Activated CD4-positive, alpha-beta T cell treated with anti-CD3 and anti-CD28 coated beads, Interleukin-2, amount 50 U/mL, for 24 hours (primary cell): Measurements from ENCODE around the gene SNHG17.
"Not testable (repeated sequence)": the region's sequence is repeated elsewhere in the genome, so short reads cannot be mapped to it uniquely, and the experiment has no call there.

ENCODE experiments used
- DNase-seq, 2 donors: peaks; one replicate each; pipeline ENCODE4 v3.0.0-alpha.2; 2020; ENCODE audit warnings: low read depth in 1 of 2, low spot score in 1 of 2

The SNHG17 gene

DNA sequence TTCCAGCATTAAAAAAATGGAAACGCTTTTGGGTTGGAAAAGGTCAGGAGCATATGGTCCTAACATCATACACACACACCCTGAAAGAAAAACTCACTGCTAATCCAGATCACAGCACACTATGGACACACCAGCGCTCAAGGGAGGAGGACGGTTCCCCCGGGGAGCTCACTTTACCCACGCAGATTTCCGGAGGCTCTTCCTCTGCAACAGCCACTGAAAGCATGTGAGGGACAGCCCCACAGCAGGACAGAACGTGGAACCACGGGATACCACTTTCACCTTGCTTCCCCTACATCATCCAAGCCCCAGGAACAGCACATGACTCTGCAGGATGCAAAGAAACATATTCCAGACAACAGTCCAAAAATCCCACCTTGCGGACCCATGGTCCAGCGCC is 13.2 kb downstream of the SNHG17 start:
- no peak for DNase-seq

DNA sequence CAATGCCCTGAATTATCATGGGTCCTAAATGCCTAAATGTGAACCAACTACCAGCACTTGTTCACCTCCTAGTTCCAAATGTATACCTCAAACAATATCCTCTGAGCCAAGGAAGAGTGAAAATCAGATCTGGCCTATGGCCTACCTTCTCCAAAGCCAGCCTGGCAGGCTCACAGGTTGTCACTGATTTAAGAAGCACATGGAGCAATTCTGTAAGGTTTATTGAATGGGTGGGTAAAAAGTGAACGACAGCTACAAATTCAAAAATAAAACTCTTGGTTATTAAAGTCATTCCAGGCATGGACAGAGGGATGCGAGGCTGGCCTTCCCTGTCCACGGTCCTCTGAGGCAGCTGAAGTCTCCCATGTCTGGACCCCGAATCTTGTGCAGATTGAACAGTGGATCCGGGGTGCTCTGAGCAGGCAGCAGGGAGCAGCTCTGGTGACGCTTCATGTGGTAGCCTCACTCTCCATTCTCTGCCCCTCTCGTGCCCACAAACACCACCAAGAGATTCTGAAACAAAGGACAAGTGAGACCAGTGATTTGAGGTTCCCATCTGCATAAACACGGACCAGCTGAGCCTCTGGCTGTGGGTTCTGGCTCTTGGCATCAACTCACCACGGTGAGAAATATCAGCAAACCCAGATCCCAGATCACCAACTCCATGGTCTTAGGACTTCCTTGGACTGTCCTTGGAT is 14.6 kb downstream of the SNHG17 start:
- DNase-seq = no peak

DNA sequence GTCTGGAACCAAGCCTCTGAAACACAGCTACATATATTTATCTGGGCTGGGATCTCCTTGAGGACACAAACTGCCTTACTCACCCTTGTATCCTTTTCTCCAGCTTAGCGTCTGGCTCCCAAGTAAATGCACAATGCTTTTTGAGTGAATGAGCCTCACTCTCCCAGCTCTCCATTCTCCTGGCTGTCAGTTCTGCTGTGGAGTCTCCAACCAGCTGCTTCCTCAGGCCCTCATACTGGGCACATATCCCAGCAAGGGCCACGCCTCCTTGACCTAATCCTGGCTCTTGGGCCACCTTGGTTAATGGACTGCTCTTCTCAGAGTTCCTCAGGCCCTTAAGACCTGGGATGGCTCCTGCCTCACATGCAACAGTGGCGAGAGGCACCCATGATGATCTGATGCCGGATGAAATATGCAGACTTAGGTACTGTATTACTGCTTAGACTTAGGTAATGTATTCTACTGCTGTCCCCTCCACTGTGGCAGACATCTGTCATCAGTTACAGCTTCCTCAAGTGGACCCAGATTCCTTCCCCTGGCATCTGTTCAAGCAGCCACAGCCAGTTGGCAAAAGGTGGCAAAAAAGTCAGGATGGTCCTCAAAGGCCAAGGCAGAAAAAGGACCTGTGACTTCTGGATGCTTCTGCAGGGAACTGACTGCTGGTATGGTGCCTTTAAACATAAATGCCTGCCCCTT is 16.5 kb downstream of the SNHG17 start:
- no peak for DNase-seq

DNA sequence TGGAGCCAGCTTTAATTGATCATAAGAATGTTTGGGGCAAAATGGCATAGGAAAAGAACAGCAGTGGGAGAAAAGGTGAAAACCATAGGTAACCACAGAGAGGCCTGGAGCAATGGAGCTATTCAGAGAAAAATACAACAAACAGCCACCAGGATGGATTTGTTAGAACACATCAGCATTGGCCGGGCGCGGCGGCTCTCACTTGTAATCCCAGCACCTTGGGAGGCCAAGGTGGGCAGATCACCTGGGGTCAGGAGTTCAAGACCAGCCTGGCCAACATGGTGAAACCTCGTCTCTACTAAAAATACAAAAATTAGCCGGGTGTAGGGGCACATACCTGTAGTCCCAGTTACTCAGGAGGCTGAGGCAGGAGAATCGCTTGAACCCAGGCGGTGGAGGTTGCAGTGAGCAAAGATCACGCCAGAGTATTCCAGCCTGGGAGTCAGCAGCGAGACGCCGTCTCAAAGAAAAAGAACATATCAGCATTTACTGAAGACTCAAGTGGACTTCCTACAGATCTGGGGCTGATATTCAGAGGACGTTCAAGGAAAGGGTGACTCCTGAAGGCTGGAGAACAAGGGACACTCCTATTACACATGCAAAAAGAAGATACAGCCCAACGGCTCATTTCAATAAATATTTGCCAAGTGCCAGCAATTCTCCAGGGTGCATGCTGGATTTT is 20.2 kb downstream of the SNHG17 start:
- no peak for DNase-seq

DNA sequence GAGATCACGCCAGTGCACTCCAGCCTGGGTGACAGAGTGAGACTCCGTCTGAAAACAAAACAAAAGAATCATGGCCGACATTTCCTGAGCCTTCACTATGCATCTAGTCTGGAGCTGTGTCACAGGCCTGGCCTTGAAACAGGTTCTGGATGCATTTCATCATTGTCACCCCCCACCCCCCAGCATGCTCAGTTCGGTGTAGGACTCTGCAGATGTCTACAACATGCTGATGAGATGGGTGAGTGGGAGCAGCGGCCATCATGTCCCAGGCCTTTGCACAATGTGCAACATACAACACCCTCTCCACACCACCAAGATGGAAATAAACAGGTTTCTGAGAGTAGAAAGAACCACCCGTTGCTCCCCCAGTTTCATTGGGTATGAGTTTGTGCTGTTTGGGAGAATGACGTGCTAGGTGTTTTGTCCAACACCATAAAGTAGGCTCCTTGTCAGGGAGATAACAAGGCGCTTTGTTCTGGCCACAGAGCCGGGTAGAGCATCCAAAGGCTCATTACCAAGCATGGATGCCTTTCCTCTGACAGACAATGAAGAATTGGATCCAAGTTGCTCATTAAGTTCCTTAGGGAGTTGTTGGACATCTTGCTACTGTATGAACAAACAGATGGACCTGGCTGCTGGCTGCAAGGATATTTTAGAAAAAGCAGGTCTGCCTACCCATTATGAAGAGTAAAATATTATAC is 22.1 kb downstream of the SNHG17 start:
- no peak for DNase-seq

DNA sequence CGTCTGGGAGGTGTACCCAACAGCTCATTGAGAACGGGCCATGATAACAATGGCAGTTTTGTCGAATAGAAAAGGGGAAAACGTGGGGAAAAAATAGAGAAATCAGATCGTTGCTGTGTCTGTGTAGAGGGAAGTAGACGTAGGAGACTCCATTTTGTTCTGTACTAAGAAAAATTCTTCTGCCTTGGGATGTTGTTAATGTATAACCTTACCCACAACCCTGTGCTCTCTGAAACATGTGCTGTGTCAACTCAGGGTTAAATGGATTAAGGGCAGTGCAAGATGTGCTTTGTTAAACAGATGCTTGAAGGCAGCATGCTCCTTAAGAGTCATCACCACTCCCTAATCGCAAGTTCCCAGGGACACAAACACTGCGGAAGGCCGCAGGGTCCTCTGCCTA is 27.3 kb downstream of the SNHG17 start:
- DNase-seq = not testable (repeated sequence)

DNA sequence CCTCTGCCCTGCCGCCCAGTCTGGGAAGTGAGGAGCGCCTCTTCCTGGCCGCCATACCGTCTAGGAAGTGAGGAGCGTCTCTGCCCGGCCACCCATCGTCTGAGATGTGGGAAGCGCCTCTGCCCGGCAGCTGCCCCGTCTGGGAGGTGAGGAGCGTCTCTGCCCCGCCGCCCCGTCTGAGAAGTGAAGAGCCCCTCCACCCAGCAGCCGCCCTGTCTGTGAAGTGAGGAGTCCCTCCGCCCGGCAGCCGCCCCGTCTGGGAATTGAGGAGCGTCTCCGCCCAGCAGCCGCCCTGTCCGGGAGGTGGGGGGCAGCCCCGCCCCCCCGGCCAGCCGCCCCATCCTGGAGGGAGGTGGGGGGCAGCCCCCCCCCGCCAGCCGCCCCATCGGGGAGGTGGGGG is 27.8 kb downstream of the SNHG17 start:
- no peak for DNase-seq

DNA sequence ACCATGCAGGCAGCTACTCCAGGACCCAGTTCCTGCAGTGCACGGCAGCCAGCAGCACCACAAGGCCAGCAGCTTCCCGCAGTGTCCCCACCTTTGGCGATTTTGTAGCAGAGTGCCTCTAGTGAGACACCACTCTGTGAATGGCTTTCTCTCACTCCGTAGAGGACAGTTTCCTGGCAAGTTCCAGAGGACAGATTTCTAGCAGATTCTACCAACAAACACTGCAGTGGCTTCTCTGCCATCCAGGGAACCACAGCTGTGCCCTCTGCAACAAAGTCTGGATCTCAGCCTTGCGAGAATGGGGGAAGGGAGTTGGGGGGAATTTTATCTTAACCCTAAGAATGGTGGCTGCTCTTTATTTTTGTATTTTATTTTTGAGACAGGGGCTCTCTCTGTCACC is 28.7 kb downstream of the SNHG17 start:
- no peak for DNase-seq

DNA sequence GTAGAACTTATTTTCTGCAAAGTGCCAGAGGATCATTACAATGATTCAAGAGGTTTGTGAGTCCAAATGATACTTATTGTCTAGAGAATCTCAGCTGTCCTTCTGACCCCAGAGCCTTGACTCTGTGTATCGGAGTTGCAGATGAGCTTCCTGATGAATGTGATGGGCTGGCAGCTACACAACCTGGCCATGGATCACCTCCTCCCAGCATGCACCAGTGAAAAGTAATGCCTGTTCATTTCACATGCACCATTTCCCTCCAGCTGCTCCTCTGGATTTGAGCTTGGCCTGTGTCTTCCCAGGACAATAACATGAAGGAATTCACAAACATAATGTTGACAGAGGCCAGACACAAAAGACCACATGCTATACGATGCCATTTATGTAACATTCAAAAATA is 30.0 kb downstream of the SNHG17 start:
- no peak for DNase-seq

DNA sequence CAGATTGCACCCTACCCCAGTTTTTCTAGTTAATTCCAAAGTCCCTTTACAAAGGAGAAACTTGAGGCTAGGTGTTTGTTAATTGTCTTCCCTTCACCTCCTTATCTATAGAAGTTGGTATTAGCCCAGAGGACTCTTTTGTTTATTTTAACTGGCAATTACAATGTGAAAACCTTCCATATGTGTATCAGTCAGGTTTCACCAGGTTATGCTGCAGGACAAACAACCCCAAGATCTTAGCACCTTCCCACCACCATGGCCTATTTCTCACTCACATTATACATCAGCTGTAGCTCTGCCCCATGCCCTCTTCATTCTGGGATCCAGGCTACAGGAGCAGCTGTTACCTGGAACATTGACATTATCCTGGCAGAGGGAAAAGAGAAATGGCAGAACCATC is 31.1 kb downstream of the SNHG17 start:
- no peak for DNase-seq

DNA sequence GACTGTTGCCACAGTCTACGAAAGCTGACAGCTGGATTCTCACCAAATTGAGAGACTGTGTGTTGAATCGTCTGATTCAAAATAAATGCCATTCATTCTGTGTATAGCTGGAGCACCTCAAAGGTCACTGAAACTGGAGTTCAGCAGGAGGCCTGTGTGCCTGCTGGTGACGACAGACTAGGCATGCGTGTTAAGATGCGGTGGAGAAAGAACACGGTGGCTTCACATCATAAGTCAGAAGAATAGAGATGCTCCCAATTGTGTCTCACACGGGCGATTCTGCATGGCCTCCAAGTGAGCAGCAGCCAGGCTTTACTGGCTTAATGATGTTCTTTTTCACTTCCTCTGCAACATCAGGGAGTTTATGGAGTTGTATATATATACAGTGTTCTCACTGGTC is 32.3 kb downstream of the SNHG17 start:
- no peak for DNase-seq

DNA sequence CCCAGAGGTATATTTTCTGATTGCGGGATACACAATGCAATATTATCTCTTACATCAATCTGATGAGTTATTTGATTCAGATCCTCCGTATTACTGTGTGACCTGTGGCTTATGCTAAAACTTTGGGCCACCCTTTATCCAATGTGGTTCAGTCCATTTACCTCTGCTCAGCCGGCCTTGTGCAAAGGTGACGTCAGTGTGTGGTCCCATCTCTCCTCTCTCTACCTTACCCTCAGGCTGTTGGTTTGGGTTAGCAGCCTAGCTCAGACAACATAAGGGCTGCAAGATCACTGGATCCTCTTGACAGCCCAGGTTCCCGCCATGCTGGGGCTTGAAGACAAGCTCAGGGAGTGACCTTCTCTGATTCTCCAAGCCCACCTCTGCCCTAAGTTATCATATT is 33.0 kb downstream of the SNHG17 start:
- no peak for DNase-seq

DNA sequence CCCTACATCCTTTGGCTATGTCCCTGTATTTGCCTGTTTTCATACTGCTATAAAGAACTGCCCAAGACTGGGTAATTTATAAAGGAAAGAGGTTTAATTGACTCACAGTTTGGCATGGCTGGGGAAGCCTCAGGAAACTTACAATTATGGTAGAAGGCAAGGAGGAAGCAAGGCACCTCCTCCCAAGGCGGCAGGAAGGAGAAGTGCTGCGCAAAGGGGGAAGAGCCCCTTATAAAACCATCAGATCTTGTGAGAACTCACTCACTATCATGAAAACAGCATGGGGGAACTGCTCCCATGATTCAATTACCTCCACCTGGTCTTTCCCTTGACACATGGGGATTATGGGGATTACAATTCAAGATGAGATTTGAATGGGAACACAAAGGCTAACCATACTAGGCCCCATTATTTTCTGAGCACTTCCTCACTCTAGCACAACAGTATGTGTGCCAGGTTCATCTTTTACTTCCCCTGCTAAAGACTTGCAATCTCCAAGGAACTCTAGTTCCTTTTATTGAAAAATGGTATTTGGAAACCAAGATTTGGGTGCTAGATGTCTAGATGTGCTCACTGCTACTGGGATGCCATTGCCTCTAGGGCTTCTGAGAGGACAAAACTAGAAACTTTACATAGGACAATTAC is 39.3 kb downstream of the SNHG17 start:
- DNase-seq = not testable (repeated sequence)

DNA sequence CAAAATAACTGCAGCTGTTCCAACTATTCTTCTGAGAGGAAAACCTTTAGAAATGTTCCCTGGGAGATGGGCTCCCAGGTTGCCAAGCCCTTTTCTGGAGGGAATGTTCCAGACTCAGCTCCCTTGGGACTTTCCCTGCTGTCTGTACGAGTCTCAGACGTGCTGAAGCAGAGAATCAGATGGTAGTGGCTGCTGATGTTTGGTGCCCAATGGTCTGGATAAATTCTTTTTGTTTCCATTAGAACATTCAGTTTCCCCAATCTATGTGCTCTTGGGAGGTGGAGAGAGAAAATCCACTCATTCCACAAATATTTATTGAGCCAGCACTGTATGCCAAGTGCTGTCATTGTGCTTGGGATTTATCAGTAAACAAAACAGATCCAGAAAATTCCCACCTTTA is 40.0 kb downstream of the SNHG17 start:
- DNase-seq = no peak

DNA sequence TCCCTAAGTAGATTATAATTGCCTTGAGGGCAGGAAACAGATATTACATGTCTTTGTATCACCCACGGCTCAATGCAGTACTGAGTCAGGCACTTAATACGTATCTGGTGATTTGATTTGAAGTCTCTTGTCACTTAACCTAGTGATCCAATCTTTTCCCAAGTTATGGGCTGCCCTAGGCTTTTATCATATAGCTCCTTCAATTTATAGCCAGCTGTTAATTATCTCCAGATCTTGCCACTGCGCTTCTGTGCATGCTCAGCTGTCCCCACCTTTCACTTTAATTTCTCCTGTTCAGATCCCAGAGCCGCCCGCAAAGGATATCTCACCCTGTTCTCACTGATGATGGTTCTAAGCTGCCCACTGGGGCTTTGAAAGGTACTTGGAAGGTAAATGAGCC is 41.9 kb downstream of the SNHG17 start:
- no peak for DNase-seq

DNA sequence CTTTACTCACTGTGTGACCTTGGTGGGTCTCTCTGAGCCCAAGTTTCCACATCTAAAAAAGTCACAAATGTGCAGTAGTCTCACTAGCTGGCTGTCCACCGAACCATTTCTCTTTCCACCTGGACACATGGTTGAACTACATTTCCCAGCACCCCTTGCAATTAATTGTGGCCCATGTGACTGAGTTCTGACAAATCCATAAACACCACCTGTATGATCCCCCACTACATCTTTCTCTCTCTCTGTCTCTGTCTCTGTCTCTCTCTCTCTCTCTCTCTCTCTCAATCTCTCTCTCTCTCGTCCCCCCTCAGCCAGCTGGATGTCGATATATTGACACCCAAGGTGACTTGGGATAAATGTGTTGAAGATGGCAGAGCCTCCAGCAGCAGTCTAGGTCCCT is 42.8 kb downstream of the SNHG17 start:
- DNase-seq = no peak

DNA sequence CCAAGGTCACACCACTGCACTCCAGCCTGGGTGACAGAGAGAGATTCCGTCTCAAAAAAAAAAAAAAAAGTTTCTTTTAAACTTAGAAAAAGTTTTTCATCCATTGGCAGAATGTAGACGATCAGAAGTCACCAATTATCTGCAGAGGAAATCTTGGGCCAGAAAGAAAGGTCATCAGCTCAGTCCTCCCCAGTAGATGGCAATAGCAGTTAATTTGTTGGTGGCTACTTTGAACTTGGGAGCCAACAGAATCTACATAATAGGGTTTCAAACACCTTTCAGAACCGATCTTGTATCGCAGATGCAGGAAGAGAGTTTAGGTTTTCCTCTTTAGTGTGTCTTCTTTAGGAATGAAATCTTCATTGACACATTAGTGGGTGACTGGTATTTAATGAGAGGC is 47.2 kb downstream of the SNHG17 start:
- no peak for DNase-seq

DNA sequence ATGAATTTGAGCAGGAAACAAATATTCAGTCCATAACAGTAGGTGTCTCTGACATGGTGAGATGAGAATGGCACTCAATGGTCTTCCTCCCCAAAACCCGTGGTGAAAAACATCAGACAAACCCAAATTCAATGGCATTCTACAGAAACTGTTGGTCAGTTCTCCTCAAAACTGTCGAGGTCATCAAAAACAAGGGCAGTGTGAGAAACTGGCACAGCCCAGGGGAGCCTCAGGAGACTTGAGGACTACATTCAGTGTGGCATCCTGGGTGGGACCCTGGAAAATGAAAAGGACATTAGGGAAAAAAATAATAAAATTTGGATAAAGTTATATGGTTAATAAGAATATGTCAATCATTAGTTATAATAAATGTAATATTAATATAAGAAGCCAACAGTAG is 48.3 kb downstream of the SNHG17 start:
- DNase-seq = no peak

DNA sequence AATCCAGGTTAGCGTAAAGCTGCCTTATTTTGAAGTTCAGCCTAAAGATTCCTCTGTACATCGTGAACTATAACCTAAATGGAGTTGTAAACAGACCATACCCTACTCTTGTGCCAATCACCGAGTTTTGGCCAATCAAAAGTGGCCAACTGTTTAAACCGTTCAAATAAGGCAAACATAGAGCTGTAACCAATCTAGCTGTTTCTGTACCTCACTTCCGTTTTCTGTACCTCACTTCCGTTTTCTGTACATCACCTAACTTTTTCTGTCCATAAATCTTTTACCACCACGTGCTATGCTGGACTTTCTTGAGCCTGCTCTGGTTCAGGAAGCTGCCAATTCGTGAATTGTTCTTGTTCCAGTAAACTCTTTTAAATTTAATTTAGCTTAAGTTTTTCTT is 49.1 kb downstream of the SNHG17 start:
- no peak for DNase-seq

DNA sequence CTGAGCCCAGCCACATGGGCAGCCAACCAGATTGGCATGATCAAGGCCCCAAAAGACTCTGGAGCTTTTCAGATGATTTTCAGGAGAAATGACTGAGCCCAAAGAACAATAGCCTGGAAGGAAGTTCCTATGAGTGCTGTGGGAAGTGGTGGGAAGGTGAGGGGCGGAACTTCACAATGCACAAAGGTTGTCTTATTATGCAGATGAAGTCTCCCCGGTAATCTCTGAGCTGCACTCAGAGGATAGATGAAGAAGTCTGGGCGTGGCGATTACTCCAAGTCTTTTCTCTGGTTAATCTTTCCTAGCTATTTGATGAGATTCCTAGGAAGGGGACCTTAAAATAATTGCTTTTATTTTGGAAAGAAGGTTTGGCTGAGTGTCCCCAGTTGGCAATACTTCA is 52.0 kb downstream of the SNHG17 start:
- no peak for DNase-seq

DNA sequence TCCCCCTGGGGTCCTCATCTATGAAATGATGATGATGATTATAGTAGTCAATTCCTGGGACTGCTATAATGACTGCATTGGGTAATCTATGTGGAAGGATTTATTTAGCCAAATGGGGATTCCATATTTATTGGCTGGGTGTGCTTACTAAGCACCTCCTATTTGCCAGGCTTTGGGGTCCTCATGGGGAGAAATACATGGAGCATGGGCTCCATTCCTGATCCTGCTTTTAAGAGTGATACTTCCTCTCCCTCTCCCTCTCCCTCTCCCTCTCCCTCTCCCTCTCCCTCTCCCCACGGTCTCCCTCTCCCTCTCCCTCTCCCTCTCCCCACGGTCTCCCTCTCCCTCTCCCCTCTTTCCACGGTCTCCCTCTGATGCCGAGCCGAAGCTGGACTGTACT is 57.3 kb downstream of the SNHG17 start:
- DNase-seq = not testable (repeated sequence)
